HG02970 (cell line): Measurements from ENCODE around the gene COPS8.

Experiments used
- ATAC-seq: cut with Tn5 transposase; IDR thresholded peaks from one replicate; pipeline ENCODE4 v1.9.1; 2021; ENCODE audit warnings: mild to moderate bottlenecking, moderate library complexity, moderate number of reproducible peaks; ENCODE audit not compliant: unreplicated experiment, low FRiP score

The COPS8 gene

GRCh38 chr2:237097911-237098702 lies 12.4 kb downstream of the COPS8 start:
- ATAC-seq, result no peak

- no peak for ATAC-seq
These were observed 14.1 kb downstream of the COPS8 start for GRCh38 chr2:237099804-237100203.

- ATAC-seq, result no peak
These were observed 15.7 kb downstream of the COPS8 start for GRCh38 chr2:237101118-237101979.

- no peak for ATAC-seq
These were observed 16.7 kb downstream of the COPS8 start for GRCh38 chr2:237102428-237102827.

- no peak for ATAC-seq
These were observed 23.8 kb downstream of the COPS8 start for GRCh38 chr2:237109421-237109934.

- ATAC-seq, result no peak
These were observed 27.5 kb downstream of the COPS8 start for GRCh38 chr2:237113026-237113795.

GRCh38 chr2:237115870-237116269 lies 30.2 kb downstream of the COPS8 start:
- no peak for ATAC-seq

GRCh38 chr2:237116431-237116830 lies 30.7 kb downstream of the COPS8 start:
- ATAC-seq, result no peak

- no peak for ATAC-seq
These were observed 32.3 kb downstream of the COPS8 start for GRCh38 chr2:237118025-237118424.

GRCh38 chr2:237118561-237119155 lies 33.0 kb downstream of the COPS8 start:
- no peak for ATAC-seq

GRCh38 chr2:237120916-237121315 lies 35.2 kb downstream of the COPS8 start:
- ATAC-seq, result no peak

GRCh38 chr2:237121321-237121720 lies 35.6 kb downstream of the COPS8 start:
- no peak for ATAC-seq

- ATAC-seq, result no peak
These were observed 36.6 kb downstream of the COPS8 start for GRCh38 chr2:237122214-237122666.

GRCh38 chr2:237124820-237125219 lies 39.1 kb downstream of the COPS8 start:
- no peak for ATAC-seq

- ATAC-seq, result no peak
These were observed 40.3 kb downstream of the COPS8 start for GRCh38 chr2:237125967-237126366.

GRCh38 chr2:237126519-237127174 lies 41.0 kb downstream of the COPS8 start:
- no peak for ATAC-seq

GRCh38 chr2:237128026-237128703 lies 42.5 kb downstream of the COPS8 start:
- no peak for ATAC-seq

- ATAC-seq, result no peak
These were observed 43.3 kb downstream of the COPS8 start for GRCh38 chr2:237128845-237129592.
